SU-DHL-6 (cell line): ENCODE results near the gene SP8.
"Not testable (repeated sequence)": the region's sequence is repeated elsewhere in the genome, so short reads cannot be mapped to it uniquely, and the experiment has no call there.

Experiments
- H2AFZ ChIP-seq: fragments of 200-600 bp; sonication (generic); 2 replicates; pipeline ENCODE4 v1.6.1; 2014; ENCODE audit warnings: low read depth, mild to moderate bottlenecking, moderate library complexity, mixed read lengths, antibody characterized with exemption, low read length; ENCODE audit not compliant: severe bottlenecking
- H3F3A ChIP-seq: fragments of 200-600 bp; shearing (Covaris generic); 2 replicates; pipeline ENCODE4 v1.6.0; 2016; ENCODE audit warnings: antibody characterized with exemption, mild to moderate bottlenecking; ENCODE audit not compliant: insufficient read depth
- H3K27ac ChIP-seq: fragments of 200-600 bp; sonication (generic); 2 replicates; pipeline ENCODE4 v1.5.1; 2016; ENCODE audit warnings: low read depth, mild to moderate bottlenecking, low read length, moderate library complexity, mixed read lengths
- H3K27me3 ChIP-seq: fragments of 200-600 bp; sonication (generic), shearing (Covaris generic); 2 replicates; pipeline ENCODE4 v1.6.0; 2014; ENCODE audit warnings: mild to moderate bottlenecking, low read length
- H3K36me3 ChIP-seq: fragments of 200-600 bp; sonication (generic); 2 replicates; pipeline ENCODE4 v1.6.1; 2014; ENCODE audit warnings: mild to moderate bottlenecking, low read length, mixed read lengths
- H3K4me2 ChIP-seq: fragments of 300-600, 200-600 bp; shearing (Covaris generic), sonication (generic); 2 replicates; pipeline ENCODE4 v1.6.0; 2014; ENCODE audit warnings: low read length, low read depth, mild to moderate bottlenecking; ENCODE audit not compliant: poor library complexity, severe bottlenecking
- H3K4me3 ChIP-seq: fragments of 200-600 bp; sonication (generic); 2 replicates; pipeline ENCODE4 v1.5.1; 2014; ENCODE audit warnings: antibody characterized with exemption, low read length, mild to moderate bottlenecking, mixed read lengths; ENCODE audit not compliant: insufficient read depth, poor library complexity, severe bottlenecking
- H3K79me2 ChIP-seq: fragments of 200-600 bp; sonication (generic); 2 replicates; pipeline ENCODE4 v1.6.1; 2014; ENCODE audit warnings: mild to moderate bottlenecking, low read length, moderate library complexity; ENCODE audit not compliant: insufficient read depth
- H3K9ac ChIP-seq: fragments of 200-600 bp; sonication (generic); 2 replicates; pipeline ENCODE4 v1.7.0; 2014; ENCODE audit warnings: mild to moderate bottlenecking, low read length
- H3K9me2 ChIP-seq: fragments of 200-600 bp; sonication (generic); replicated peaks from 2 replicates; pipeline ENCODE4 v1.6.1; 2014; ENCODE audit warnings: low read length; ENCODE audit not compliant: insufficient read depth
- H3K9me3 ChIP-seq: fragments of 200-600 bp; sonication (generic); 2 replicates; pipeline ENCODE4 v1.6.1; 2014; ENCODE audit warnings: low read length, mixed read lengths; ENCODE audit not compliant: insufficient read depth
- H4K20me1 ChIP-seq: fragments of 200-600 bp; sonication (generic); 2 replicates; pipeline ENCODE4 v1.6.1; 2014; ENCODE audit warnings: low read depth, mild to moderate bottlenecking, antibody characterized with exemption, low read length, moderate library complexity, mixed read lengths
- EZH2phosphoT487 ChIP-seq: fragments of 200-600 bp; sonication (generic), shearing (Covaris generic); conservative IDR thresholded peaks from 2 replicates; pipeline ENCODE4 v1.6.1; 2018; ENCODE audit warnings: mild to moderate bottlenecking, antibody characterized with exemption, low read length, moderate library complexity, mixed read lengths
- TF ChIP-seq, protein P1 (sequence below): fragments of 200-600 bp; sonication (generic); IDR thresholded peaks from one replicate; pipeline ENCODE4 v1.5.1; 2017; ENCODE audit warnings: antibody characterized with exemption, mild to moderate bottlenecking, low read length, moderate library complexity; ENCODE audit not compliant: insufficient read depth, poor library complexity, severe bottlenecking

The SP8 gene

DNA sequence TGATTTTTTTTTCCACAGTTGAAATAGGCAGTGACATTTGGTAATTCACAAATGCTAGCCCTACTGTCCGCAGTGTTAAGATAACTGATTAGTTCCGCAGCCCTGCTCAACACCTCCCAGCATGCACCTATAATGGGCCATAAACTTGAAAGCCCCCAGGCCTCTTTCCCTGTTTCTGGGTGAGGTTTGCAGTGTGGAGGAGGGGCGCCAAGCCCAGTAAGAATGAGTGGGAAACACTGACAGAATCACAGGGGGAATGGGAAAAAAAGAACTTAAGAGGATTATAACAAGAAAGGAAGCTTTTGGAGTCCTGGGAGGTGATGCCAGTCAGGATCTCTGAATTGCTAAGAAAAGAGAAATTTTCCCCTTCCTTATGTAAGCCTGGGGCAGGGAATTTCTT, 39.6 kb upstream of the SP8 start:
- Histone ChIP-seq H3K4me2 (no peak overlapping the region), H3K9ac (no peak overlapping the region), H3F3A (no peaks in the 10 kb centered on the region), H3K27me3 (no peaks in the 10 kb centered on the region), H3K4me3 (no peak overlapping the region), H3K27ac (no peak overlapping the region), H3K36me3 (no peaks in the 10 kb centered on the region), H3K9me2 (no peaks in the 10 kb centered on the region), H4K20me1 (no peaks in the 10 kb centered on the region), H3K9me3 (no peaks in the 10 kb centered on the region), H3K79me2 (no peaks in the 10 kb centered on the region), H2AFZ (no peak overlapping the region)
- TF ChIP-seq, protein P1, sequence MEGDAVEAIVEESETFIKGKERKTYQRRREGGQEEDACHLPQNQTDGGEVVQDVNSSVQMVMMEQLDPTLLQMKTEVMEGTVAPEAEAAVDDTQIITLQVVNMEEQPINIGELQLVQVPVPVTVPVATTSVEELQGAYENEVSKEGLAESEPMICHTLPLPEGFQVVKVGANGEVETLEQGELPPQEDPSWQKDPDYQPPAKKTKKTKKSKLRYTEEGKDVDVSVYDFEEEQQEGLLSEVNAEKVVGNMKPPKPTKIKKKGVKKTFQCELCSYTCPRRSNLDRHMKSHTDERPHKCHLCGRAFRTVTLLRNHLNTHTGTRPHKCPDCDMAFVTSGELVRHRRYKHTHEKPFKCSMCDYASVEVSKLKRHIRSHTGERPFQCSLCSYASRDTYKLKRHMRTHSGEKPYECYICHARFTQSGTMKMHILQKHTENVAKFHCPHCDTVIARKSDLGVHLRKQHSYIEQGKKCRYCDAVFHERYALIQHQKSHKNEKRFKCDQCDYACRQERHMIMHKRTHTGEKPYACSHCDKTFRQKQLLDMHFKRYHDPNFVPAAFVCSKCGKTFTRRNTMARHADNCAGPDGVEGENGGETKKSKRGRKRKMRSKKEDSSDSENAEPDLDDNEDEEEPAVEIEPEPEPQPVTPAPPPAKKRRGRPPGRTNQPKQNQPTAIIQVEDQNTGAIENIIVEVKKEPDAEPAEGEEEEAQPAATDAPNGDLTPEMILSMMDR, result no peak
- no peak for TF ChIP-seq EZH2phosphoT487

DNA sequence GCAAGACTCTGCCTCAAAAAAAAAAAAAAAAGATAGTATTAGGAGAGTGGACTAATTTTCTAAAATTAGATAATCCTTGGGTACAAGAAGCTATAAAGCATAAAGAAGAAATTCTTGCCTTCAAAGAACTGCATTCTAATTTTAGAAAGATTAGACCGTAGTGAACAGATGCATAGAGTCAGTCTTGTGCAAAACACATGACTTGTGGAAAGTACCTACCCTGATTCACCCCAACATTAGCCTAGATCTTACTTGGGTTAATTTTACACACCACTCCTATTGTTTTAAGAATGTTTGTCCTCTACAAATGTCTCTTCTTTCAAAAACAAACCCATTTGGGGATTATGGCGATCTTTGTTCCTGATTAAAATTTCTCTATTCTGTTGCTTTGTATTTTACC, 38.9 kb upstream of the SP8 start:
- no peak overlapping the region for H2AFZ ChIP-seq
- H3K4me2 ChIP-seq, result no peak overlapping the region
- H3K27ac ChIP-seq, result no peak overlapping the region
- no peaks in the 10 kb centered on the region for H3K9me2 ChIP-seq
- no peaks in the 10 kb centered on the region for H3K79me2 ChIP-seq
- no peaks in the 10 kb centered on the region for H3F3A ChIP-seq
- H3K4me3 ChIP-seq, result no peak overlapping the region
- no peak for TF ChIP-seq EZH2phosphoT487
- TF ChIP-seq, protein P1, result no peak
- no peaks in the 10 kb centered on the region for H3K27me3 ChIP-seq
- H4K20me1 ChIP-seq, result no peaks in the 10 kb centered on the region
- H3K9ac ChIP-seq, result no peak overlapping the region
- no peaks in the 10 kb centered on the region for H3K36me3 ChIP-seq
- H3K9me3 ChIP-seq, result no peaks in the 10 kb centered on the region

DNA sequence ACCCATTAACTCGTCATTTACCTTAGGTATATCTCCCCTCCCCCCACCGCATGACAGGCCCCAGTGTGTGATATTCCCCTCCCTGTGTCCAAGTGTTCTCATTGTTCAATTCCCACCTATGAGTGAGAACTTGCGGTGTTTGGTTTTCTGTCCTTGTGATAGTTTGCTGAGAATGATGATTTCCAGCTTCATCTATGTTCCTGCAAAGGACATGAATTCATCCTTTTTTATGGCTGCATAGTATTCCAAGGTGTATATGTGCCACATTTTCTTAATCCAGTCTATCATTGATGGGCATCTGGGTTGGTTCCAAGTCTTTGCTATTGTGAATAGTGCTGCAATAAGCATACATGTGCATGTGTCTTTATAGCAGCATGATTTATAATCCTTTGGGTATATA, 34.7 kb upstream of the SP8 start:
- not testable (repeated sequence) for H3K9me3 ChIP-seq

DNA sequence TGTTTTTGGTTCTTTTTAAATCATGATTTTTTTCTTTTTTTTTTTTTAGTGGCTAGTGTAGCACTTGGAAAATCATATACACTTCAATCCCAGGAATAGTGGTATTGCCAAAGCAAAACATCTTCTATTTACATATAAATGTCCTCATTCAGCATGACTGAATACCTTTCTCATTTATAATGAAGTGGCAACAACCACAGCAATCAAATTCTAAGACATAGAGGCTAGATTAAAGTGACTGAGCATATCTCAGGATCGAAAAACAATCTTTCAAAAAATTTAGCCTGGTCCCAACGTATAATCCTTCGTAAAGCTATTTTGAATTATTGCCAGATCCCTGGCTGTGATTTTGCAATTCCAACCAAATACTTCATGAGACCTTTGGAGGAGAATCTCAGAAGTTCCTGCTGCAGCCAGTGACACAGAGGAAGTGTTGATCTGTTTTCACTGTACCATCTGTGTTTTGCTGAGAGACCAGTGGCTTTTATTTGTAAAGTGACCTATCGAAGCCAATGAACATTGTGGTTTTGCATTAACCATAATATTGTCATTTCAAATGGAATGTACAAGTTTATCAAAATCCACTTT, 29.8 kb upstream of the SP8 start:
- Histone ChIP-seq H3K4me2 (no peak overlapping the region), H3K4me3 (no peak overlapping the region), H3K9ac (no peak overlapping the region), H3F3A (no peaks in the 10 kb centered on the region), H3K27ac (no peak overlapping the region), H3K36me3 (no peaks in the 10 kb centered on the region), H3K9me2 (no peaks in the 10 kb centered on the region), H2AFZ (no peak overlapping the region), H3K27me3 (0 out of 2 replicates have a peak, but pooled peaks cover 5% of the 10 kb centered on the region), H3K79me2 (no peaks in the 10 kb centered on the region), H4K20me1 (no peaks in the 10 kb centered on the region), H3K9me3 (no peaks in the 10 kb centered on the region)
- no peak for TF ChIP-seq EZH2phosphoT487
- TF ChIP-seq, protein P1, result no peak

More for the DNA sequence above, 34.7 kb upstream of the SP8 start:
- not testable (repeated sequence) for H4K20me1 ChIP-seq, H3K4me3 ChIP-seq, H3K79me2 ChIP-seq, H3K9me2 ChIP-seq, H3K27ac ChIP-seq, H3F3A ChIP-seq, H3K27me3 ChIP-seq, H3K4me2 ChIP-seq, H2AFZ ChIP-seq, H3K36me3 ChIP-seq, H3K9ac ChIP-seq
